GM12874 (cell line): Measurements from ENCODE around the gene BTBD7.

Source experiments
- CTCF ChIP-seq: IDR thresholded peaks from 2 replicates; pipeline ENCODE4 v1.5.1; 2011; ENCODE audit warnings: low read depth, mild to moderate bottlenecking, control low read depth, low read length, moderate library complexity; ENCODE audit not compliant: insufficient read depth

The BTBD7 gene

GRCh38 chr14:93347850-93348249 is 15.0 kb upstream of the BTBD7 start:
- no peak for TF ChIP-seq CTCF

DNA sequence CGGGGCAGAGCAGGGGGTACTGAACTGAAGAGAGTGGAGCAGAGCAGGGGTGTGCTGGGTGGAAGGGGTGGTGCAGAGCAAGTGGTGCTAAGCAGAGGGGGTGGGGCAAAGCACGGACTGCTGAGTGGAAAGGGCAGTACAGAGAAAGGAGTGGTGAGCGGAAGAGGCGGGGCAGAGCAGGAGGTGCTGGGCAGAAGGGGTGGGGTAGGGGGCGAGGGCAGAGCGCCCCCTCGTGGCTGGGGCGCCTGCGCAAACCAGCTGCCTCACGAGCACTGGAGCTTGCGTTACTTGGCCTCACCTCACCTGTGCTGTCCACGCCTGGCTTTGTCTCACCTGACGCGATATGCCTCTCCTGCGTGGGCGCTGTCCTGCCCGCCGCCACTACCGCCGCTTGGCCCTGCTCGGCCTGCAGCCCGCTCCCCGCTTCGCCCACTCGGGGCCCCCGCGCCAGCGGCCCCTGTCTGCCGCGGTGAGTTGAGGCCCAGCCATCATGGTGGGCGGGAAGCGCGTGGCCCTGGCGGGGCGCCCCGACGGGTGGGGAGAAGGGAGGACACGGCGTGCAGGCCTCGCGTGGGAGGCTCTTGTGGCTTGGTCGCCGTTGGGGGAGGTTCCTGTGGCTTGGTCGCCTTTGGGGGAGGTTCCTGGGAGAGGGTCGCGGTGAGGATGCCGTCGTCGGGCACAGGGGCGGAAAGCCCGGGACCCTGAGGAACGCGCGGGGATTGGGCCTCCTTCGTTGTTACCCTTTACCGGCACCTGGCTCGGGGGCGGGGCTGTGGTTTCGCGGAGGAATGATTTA is 14.3 kb upstream of the BTBD7 start, which contains the start of gene COX8C:
TSS of gene COX8C (plus strand) at position 257 of the 796 bp plus-strand sequence. CDS start at position 344, 87 bp downstream.
- TF ChIP-seq CTCF = no peak

DNA sequence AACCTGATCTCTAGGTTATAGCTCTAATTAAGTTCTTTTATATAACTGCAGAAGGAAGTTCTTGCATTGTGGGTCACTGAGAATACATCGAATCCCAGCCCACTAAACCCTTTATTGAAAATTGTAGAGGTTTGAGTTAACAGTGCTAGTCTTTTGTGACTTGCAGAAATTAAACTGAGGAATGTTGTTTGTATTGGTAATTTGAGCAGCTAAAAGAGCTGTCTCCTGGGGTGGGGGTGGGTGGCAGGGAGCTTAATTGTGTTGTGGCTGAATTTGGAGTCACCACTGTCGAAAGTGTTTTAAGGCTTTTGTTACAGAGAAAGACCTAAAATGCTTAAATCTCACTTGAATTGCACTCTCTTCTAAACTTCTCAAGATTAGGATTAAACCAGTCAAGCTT is 11.0 kb upstream of the BTBD7 start:
- no peak for TF ChIP-seq CTCF

GRCh38 chr14:93343266-93343665 is 10.4 kb upstream of the BTBD7 start:
- no peak for TF ChIP-seq CTCF

DNA sequence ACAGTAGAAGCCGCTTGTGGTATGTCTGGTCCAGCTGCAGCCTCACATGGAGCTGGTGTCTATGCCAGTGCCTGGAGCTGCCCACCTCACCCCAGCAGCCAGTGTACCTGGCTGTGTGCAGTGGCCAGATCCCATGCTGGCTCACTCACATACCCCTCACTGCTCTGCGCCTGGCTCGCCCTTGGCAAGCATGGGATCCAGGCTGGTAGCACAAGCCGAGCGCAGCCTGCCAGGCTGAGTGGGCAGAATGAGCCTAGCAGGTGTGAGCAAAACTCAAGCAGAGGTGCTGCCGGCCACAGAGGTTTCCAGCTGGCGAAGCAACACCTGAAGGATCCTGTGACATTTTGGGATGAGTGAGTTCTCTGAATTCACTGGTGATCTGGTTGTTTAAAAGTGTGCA is 5.0 kb upstream of the BTBD7 start:
- no peak for TF ChIP-seq CTCF

DNA sequence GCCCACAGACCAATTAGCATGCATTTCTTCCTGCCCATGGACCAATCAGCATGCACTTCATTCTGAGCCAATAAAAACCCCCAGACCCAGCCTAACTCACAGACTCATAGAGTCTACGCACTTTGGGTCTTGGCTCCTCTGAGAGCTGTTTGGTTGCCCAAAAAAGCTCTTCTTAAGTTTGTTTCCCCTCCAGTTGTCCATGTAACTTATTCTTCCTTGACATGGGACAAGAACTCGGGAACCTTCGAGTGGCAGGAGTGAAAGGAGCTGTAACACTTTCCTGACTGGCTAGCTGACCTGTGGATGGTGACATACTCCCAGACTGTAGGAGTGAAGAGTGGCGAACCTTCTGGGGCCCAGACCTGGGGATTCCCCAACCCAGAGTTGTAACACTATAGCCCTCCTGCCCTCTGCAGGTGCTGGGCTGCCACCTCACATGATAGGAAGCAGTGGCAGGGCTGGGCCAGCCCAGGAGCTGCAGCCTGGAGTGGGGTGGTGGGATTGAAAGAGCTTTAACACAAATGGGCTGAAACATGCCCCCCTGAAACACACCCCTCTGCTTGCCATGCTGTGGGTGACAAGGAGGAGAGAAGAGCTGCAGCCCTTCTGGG is 4.4 kb upstream of the BTBD7 start:
- no peak for TF ChIP-seq CTCF

GRCh38 chr14:93333631-93334103 is 831 bp upstream of the BTBD7 start:
- no peak for TF ChIP-seq CTCF
